RWPE2 (cell line): Measurements from ENCODE around the gene TBX21.
"Not testable (repeated sequence)": the region's sequence is repeated elsewhere in the genome, so short reads cannot be mapped to it uniquely, and the experiment has no call there.

Source experiments
- ATAC-seq: fragments of 200-7000 bp; cut with Tn5 transposase; 3 replicates; pipeline ENCODE4 v1.9.1; 2021; ENCODE audit warnings: low read depth
- DNase-seq: peaks from one replicate; pipeline ENCODE4 v3.0.0-alpha.2; 2020; ENCODE audit warnings: low spot score
- H3K27ac ChIP-seq: fragments of 450-650 bp; 2 replicates; pipeline ENCODE4 v1.5.1; 2017; ENCODE audit warnings: mild to moderate bottlenecking; ENCODE audit not compliant: poor library complexity, severe bottlenecking
- H3K27me3 ChIP-seq: fragments of 250-450 bp; sonication (Bioruptor Pico); 2 replicates; pipeline ENCODE4 v1.5.1; 2021; ENCODE audit warnings: mild to moderate bottlenecking, moderate library complexity; ENCODE audit not compliant: insufficient read depth, poor library complexity, severe bottlenecking
- H3K36me3 ChIP-seq: fragments of 250-450 bp; sonication (Bioruptor Pico); 2 replicates; pipeline ENCODE4 v1.5.1; 2020; ENCODE audit warnings: low read depth, mild to moderate bottlenecking, moderate library complexity
- H3K4me1 ChIP-seq: fragments of 250-450 bp; sonication (Bioruptor Pico); 2 replicates; pipeline ENCODE4 v1.5.1; 2021; ENCODE audit warnings: mild to moderate bottlenecking, moderate library complexity; ENCODE audit not compliant: insufficient read depth, poor library complexity, severe bottlenecking
- H3K4me3 ChIP-seq: fragments of 250-450 bp; sonication (Bioruptor Pico); 2 replicates; pipeline ENCODE4 v1.5.1; 2021; ENCODE audit warnings: mild to moderate bottlenecking, moderate library complexity; ENCODE audit not compliant: severe bottlenecking
- H3K9me3 ChIP-seq: fragments of 250-450 bp; sonication (Bioruptor Pico); 2 replicates; pipeline ENCODE4 v1.5.1; 2021; ENCODE audit warnings: mild to moderate bottlenecking, moderate library complexity; ENCODE audit not compliant: severe bottlenecking
- CTCF ChIP-seq: fragments of 450-650 bp; IDR thresholded peaks from one replicate; pipeline ENCODE4 v1.5.1; 2017; ENCODE audit warnings: mild to moderate bottlenecking, moderate library complexity; ENCODE audit not compliant: poor library complexity, severe bottlenecking

The TBX21 gene

DNA sequence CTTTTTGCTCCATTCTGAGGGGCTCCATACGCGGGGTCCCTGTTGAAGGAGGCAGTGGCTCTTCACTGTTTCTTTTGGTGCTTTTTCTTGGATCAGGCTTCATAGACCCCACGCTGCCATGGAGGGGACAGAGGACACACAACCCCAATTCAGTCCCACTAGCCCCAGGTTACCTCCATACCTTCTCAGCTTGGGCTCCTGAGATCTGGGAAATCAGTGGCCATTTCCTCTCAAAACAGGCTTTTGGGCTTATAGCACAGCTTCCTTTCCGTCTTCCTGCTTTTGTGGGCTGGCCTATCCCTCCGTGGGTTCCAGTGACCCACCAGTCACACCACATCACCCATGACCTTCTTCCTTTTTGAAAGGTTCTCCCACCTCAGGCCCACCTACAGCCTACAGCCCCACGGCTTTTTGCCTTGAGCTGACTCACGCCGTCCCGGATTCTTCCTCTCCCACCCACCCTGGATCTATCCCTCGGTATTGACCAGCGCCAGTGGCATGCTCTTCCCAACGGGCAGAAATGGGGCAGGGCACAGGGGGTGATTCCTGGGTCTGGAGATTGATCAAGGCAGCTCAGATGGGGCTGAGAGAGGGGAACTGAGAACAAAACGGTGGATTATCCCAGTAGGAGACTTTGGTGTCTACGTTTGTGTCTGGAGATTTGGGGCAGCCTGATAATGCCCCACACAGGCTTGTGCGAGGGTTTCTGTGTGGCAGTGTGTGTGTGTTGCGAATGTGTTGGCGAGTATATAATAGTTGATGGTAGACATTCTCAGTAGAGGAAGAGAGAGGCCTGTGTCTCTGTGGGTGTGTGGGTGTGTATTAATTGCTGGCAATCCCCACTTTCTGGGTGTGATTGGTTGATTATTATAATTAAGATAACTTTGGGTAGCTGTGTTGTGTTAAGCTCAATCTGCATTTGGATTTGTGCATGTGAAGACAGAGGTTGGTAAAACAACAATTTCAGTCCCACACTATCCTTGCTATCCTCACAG lies 3.8 kb downstream of the TBX21 start:
- no peaks in the 10 kb centered on the region for H3K9me3 ChIP-seq
- DNase-seq (no peak), ATAC-seq (no peak)
- H3K27me3 ChIP-seq: peaks cover 35% of the 10 kb centered on the region
- H3K4me3 ChIP-seq: no peak overlapping the region
- H3K4me1 ChIP-seq: no peaks in the 10 kb centered on the region
- no peak overlapping the region for H3K27ac ChIP-seq
- H3K36me3 ChIP-seq: no peaks in the 10 kb centered on the region
- TF ChIP-seq CTCF: no peak

DNA sequence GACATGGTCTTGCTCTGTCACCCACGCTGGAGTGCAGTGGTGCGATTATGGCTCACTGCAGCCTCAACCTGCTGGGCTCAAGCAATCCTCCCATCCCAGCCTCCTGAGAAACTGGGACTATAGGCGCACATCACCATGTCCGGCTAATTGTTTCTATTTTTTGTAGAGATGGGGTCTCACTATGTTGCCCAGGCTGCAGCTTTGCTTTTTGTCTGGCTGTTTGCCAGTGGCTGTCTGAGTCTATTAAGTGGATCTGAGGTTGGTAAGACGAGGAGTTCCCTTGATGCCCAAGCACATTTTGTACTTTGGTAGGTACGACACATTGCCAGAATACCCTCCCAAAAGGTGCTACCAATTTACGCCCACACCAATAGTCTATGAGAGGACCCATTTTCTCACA lies 5.1 kb downstream of the TBX21 start:
- Histone ChIP-seq H3K4me1 (no peaks in the 10 kb centered on the region), H3K27me3 (peaks cover 32% of the 10 kb centered on the region), H3K9me3 (no peaks in the 10 kb centered on the region), H3K27ac (no peak overlapping the region), H3K36me3 (no peaks in the 10 kb centered on the region), H3K4me3 (no peak overlapping the region)
- no peak for TF ChIP-seq CTCF
- ATAC-seq (no peak), DNase-seq (no peak)

GRCh38 chr17:47739150-47739549 lies 6.1 kb downstream of the TBX21 start:
- DNase-seq (no peak), ATAC-seq (no peak)
- Histone ChIP-seq H3K9me3 (no peaks in the 10 kb centered on the region), H3K4me1 (no peaks in the 10 kb centered on the region), H3K27ac (no peak overlapping the region), H3K27me3 (peaks cover 30% of the 10 kb centered on the region), H3K36me3 (no peaks in the 10 kb centered on the region), H3K4me3 (no peak overlapping the region)
- no peak for TF ChIP-seq CTCF

DNA sequence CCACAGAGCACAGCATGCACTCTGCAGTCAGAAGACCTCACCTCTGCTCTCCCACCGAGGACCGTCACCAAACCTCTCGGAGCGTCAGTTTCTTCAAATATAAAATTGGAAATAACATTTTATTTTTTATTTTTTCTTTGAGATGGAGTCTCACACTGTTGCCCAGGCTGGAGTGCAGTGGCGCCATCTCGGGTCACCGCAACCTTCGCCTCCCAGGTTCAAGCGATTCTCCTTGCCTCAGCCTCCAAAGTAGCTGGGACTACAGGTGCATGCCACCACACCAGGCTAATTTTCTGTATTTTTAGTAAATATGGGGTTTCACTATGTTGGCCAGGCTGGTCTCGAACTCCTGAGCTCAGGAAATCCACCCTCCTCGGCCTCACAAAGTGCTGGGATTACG lies 6.9 kb downstream of the TBX21 start:
- not testable (repeated sequence) for ATAC-seq, H3K27ac ChIP-seq, H3K4me3 ChIP-seq, H3K36me3 ChIP-seq, DNase-seq, H3K9me3 ChIP-seq, H3K4me1 ChIP-seq
- H3K27me3 ChIP-seq: peaks cover 30% of the 10 kb centered on the region

- Histone ChIP-seq H3K27me3 (peaks cover 40% of the 10 kb centered on the region), H3K36me3 (no peaks in the 10 kb centered on the region), H3K9me3 (no peaks in the 10 kb centered on the region), H3K4me3 (no peak overlapping the region), H3K27ac (no peak overlapping the region), H3K4me1 (no peaks in the 10 kb centered on the region)
- TF ChIP-seq CTCF: no peak
- DNase-seq (no peak), ATAC-seq (no peak)
Measured at GRCh38 chr17:47741109-47741792, 8.2 kb downstream of the TBX21 start.
